ENCODE measurements around the gene RAD51B.
A peak's percentile ranks its signal among the peaks of the same experiment; 100 is the strongest.
"Not testable (repeated sequence)": the region's sequence is repeated elsewhere in the genome, so short reads cannot be mapped to it uniquely, and the experiment has no call there.

RAD51B gene

DNA sequence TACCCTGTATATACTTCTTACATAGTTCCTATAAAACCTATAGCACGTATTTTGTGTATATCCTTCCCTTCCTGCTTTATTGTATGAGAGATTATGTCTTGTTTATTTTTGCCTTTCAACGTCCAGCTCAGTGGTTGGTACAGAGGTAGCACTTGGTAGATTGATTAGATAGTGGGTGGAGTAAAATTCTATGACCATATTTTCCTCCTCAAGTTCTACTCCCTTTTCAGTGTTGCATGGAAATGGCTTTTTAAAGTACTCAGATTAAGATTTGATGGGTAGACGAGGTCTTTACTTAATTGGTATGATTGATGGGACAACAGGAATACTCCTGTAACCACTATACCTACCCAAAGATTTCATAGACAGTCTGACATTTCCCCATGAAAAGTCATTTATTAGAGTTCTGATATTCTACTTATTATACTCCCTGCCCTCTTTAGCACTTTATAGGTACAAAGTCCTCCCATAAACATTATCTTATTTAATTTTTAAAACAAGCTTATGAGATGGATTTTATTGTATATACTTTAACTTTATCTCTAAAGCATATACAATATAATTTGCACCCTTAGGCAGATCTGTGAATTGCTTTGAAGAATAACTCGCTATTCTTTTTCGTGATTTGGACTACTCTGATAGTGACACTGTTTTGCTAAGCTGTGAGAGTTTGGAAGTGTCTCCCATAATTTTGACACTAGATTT, 348.0 kb downstream of the RAD51B start:
- DNase-seq (ENCODE audit: insufficient read length) (no peak), FAIRE-seq (no peak)
- no peak for TF ChIP-seq POLR2AphosphoS5 (IDR thresholded peaks at IDR 0.05; ENCODE audit: low read depth, low read length)
- TF ChIP-seq TAF1 (IDR thresholded peaks at IDR 0.05; ENCODE audit: borderline replicate concordance, low read depth, low read length): no peak
- TF ChIP-seq POLR2A (IDR thresholded peaks at IDR 0.05; ENCODE audit: low read depth, low read length): no peak

DNA sequence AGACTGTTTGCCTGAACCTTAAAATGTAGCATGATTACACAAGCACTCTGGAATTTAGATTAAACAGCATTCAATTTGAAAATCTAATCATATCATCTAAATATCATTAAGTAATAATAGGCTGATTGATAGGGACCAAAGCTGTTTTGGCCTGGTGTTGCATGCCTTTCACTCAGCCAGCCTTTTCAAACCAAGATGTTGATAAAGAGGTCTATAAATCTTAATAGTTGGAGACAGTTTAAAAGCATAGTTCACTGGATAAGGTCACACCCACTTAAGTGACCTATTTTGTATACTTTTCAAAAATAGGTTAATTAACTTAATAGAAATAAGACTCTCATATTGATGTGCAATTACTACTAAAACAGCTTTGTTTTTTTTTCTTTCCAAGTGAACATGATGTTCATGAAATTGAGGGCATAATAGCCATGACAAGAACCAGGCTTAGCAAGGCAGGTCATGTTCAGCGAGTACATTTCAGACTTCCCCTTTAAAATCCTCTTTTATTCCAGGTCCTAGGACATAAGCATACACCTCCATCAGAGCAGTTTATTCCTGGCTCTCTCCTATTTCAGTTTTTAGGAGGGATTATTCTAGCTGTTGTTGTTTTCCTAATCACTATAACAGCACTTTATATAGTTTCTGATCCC, 349.0 kb downstream of the RAD51B start:
- TF ChIP-seq POLR2AphosphoS5 (IDR thresholded peaks at IDR 0.05; ENCODE audit: low read depth, low read length) (no peak), POLR2A (IDR thresholded peaks at IDR 0.05; ENCODE audit: low read depth, low read length) (no peak), TAF1 (IDR thresholded peaks at IDR 0.05; ENCODE audit: borderline replicate concordance, low read depth, low read length) (no peak)
- FAIRE-seq: no peak
- DNase-seq (ENCODE audit: insufficient read length): no peak

DNA sequence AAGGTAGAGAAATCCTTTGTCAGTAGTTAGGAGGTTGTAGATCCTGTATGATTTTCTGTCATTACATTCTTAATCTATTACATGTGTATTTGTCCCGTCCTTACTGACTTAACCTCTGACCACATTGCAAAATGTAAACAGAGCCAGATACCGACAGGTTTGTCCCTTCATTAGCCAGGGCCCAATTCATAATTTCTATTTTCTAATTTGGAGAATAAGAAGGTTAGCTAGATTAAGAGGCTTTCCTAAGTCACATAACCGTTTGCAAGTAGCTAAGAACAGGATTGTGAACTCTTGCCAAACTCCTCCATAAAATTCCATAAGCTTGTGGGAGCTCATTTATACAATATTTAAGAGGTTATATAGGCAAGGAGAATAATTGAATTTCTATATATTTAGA, 352.6 kb downstream of the RAD51B start:
- no peak for FAIRE-seq
- TF ChIP-seq TAF1 (IDR thresholded peaks at IDR 0.05; ENCODE audit: borderline replicate concordance, low read depth, low read length) (no peak), POLR2A (IDR thresholded peaks at IDR 0.05; ENCODE audit: low read depth, low read length) (no peak), POLR2AphosphoS5 (IDR thresholded peaks at IDR 0.05; ENCODE audit: low read depth, low read length) (no peak)
- no peak for DNase-seq (ENCODE audit: insufficient read length)

DNA sequence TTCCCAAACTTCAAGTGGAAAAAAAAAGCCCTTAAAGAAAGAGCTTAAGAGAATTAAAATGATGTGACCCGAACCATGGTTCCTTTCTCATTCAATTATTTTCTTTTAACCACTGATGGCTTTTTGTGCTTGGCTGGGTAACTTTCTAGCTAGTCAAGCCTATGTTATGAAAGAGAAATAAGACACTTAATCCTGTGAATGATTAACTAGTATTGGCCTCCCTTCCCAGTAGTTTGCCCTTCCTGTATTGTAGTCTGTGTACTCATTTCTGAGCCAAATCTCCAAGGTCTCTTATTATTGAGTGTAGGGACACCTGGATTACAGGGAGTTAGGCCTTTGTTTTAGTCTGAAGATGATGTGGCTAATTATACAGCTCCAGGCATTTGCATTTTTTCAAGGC, 353.0 kb downstream of the RAD51B start:
- DNase-seq (ENCODE audit: insufficient read length): no peak
- no peak for FAIRE-seq
- TF ChIP-seq POLR2A (IDR thresholded peaks at IDR 0.05; ENCODE audit: low read depth, low read length): no peak
- TF ChIP-seq POLR2AphosphoS5 (IDR thresholded peaks at IDR 0.05; ENCODE audit: low read depth, low read length): no peak
- no peak for TF ChIP-seq TAF1 (IDR thresholded peaks at IDR 0.05; ENCODE audit: borderline replicate concordance, low read depth, low read length)

DNA sequence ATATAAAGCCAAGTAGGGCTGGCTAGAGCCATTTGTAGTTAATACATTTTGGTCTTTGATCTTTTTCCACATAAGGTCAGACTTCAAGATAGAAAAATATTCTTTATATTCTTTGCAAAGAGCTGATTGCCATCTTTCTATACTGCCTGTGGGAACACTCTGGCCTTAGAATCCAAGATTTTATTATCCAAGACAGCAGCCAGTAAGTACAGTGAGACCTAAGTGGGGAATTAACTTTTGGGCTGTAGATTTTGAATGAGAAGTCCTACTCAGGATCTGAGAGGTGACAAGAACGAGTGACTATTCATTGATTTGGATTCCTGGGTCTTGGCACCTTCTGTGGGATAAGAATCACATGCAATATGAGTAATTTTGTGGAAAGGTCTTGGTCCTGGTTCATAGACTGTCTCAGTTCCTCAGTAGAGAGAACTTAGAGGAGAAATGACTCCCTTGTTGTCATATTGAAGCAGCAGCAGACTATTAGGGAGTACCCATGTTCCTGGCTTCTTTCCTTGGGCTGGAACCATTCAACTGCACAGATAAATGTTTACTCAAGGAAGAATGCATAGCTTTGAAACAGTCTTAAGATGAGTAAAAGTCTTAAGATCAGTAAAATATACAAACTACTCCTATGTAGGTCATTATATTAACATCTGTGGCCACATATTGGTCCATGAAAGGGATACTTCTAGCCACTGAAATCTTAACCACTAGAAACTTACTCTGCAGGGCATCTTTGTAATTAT, 353.8 kb downstream of the RAD51B start:
- no peak for DNase-seq (ENCODE audit: insufficient read length)
- TF ChIP-seq TAF1 (IDR thresholded peaks at IDR 0.05; ENCODE audit: borderline replicate concordance, low read depth, low read length): no peak
- TF ChIP-seq POLR2AphosphoS5 (IDR thresholded peaks at IDR 0.05; ENCODE audit: low read depth, low read length): no peak
- TF ChIP-seq POLR2A (IDR thresholded peaks at IDR 0.05; ENCODE audit: low read depth, low read length): no peak
- FAIRE-seq: no peak

DNA sequence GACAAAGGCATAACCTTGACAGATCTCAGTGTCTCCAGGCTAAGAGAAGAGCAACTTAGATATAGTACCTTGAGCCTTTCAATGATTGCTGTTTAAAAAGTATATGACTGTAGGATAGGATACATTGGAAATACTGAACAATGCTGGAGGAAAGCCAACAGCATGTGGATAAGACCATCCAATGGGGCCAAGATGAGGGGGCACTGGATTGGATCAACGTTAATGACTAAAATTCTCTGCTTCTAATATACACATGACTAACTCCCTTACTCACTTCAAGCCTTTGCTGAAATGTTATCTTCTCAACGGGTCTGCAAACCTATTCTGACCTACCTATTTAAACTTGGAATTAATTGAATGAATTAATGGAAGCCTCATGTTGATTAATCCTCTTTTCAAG, 354.9 kb downstream of the RAD51B start:
- FAIRE-seq (no peak), DNase-seq (ENCODE audit: insufficient read length) (no peak)
- TF ChIP-seq POLR2A (IDR thresholded peaks at IDR 0.05; ENCODE audit: low read depth, low read length) (no peak), TAF1 (IDR thresholded peaks at IDR 0.05; ENCODE audit: borderline replicate concordance, low read depth, low read length) (no peak), POLR2AphosphoS5 (IDR thresholded peaks at IDR 0.05; ENCODE audit: low read depth, low read length) (no peak)

DNA sequence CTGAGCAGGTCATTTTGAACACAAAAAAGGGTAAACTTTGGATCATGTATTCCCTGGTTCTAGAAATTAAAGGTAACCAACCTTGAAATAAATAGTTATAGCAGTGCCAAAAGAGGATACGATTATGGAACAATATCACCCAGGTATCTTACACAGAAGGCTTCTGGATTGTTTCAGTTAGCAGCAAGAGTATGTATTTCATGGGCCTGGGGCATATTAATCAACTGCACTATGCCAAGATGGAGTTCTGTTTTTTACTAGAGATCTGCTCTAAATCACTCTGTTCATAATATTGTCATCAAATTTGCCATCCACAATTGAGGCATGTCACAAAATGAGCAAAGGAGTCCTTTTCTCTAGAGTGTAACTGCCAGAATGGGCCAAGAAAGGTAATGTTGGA, 357.1 kb downstream of the RAD51B start:
- FAIRE-seq: no peak
- TF ChIP-seq POLR2AphosphoS5 (IDR thresholded peaks at IDR 0.05; ENCODE audit: low read depth, low read length) (no peak), POLR2A (IDR thresholded peaks at IDR 0.05; ENCODE audit: low read depth, low read length) (no peak), TAF1 (IDR thresholded peaks at IDR 0.05; ENCODE audit: borderline replicate concordance, low read depth, low read length) (no peak)
- no peak for DNase-seq (ENCODE audit: insufficient read length)

DNA sequence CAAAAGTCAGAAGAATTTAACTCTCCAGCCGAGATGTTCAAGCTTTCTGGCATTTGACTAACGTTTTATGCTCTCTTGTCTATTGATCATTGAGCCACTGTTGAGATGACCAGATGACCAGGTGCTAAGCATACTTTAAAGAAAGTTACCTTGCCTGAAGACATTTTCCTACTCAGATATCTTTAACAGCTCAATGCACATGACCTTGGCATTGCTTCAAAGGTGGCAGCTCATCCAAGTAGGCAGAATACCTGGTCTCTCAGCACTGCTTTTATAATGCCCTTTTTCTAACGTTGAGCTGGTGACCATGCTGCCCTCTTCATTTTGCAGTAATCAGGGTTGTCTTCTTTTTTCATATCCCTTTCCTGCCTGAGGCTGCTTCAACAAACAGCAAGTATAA, 358.1 kb downstream of the RAD51B start:
- TF ChIP-seq POLR2AphosphoS5 (IDR thresholded peaks at IDR 0.05; ENCODE audit: low read depth, low read length): no peak
- no peak for TF ChIP-seq POLR2A (IDR thresholded peaks at IDR 0.05; ENCODE audit: low read depth, low read length)
- TF ChIP-seq TAF1 (IDR thresholded peaks at IDR 0.05; ENCODE audit: borderline replicate concordance, low read depth, low read length): no peak

DNA sequence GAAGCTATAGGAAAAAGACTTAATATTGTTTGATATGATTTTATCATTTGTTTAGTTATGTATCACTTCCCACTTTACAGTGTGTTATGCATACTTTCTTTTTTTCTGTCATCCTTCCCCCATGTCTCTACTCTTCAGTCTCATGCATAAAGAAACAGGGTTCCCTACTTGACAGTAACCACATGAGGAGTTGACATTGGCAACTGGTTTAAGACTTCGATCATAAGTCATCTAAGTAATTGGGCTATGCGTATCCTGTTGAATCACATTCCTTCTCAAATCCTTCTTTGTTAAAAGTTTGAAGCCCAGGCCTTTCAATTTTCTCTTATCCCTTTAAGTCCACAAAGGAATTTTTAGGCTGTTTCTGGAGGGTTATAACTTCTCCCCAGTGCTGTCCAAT, 358.7 kb downstream of the RAD51B start:
- TF ChIP-seq TAF1 (IDR thresholded peaks at IDR 0.05; ENCODE audit: borderline replicate concordance, low read depth, low read length) (no peak), POLR2A (IDR thresholded peaks at IDR 0.05; ENCODE audit: low read depth, low read length) (no peak), POLR2AphosphoS5 (IDR thresholded peaks at IDR 0.05; ENCODE audit: low read depth, low read length) (no peak)
- no peak for FAIRE-seq
- no peak for DNase-seq (ENCODE audit: insufficient read length)

More for the DNA sequence above, 358.1 kb downstream of the RAD51B start:
- FAIRE-seq: no peak
- DNase-seq (ENCODE audit: insufficient read length): no peak

DNA sequence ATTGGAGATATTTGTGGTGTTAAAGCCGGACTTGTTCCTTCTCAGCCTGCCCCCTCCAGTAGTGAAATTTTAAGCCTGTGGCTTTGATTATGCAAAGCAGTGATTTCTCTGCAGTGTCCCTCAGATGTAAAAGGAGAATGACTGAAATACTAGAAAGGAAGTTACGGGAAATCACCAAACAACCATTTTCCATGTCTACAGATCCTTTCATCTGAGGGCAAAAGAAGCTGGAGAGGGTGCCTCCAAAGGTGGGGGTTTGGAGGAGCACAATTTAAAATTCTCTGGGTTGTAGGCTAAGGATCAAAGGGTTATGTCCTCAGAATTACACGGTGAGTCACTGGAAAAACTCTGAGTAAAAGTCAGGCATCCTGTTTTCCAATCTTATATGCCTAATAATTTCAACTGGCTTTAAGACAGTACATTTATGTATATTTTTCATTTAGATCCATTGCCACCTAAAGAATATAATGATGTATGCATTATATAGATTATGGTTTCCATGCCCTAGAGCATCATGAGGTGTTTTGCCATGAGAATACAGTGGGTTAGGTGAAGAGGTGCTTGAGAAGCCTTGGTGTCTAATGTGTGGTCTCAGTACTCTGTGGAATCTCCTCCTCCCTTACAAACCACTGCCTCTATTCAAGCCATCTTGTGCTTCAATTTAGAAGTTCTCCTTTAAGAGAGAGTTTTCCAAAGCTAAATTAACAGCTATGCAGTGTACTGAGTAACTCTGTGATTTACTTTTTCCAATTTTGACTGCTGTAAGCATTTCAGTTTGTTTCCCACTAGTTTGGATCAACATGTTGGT, 362.1 kb downstream of the RAD51B start:
- DNase-seq (ENCODE audit: insufficient read length) (no peak), FAIRE-seq (no peak)
- TF ChIP-seq POLR2A (IDR thresholded peaks at IDR 0.05; ENCODE audit: low read depth, low read length) (no peak), POLR2AphosphoS5 (IDR thresholded peaks at IDR 0.05; ENCODE audit: low read depth, low read length) (no peak), TAF1 (IDR thresholded peaks at IDR 0.05; ENCODE audit: borderline replicate concordance, low read depth, low read length) (no peak)

DNA sequence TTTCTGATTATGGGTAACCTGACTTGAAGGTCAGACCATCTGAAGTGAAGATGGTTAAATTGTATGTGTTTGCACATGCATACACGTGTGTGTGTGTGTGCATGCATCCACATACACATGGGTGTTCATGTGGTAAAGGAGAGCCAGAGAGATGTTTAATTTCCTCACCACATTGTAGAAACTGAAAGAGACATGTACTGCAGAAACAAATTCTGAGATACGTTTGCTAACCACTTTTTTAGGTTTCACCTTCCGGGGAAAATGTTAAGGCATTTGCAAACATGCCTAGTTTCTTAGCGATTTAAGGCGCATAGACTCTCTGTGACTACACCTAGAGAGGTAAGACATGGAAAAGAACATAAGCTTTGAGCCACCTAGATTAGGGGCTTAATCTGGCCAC, 362.9 kb downstream of the RAD51B start:
- FAIRE-seq (no peak), DNase-seq (ENCODE audit: insufficient read length) (no peak)
- TF ChIP-seq POLR2A (IDR thresholded peaks at IDR 0.05; ENCODE audit: low read depth, low read length): no peak
- TF ChIP-seq POLR2AphosphoS5 (IDR thresholded peaks at IDR 0.05; ENCODE audit: low read depth, low read length): no peak
- TF ChIP-seq TAF1 (IDR thresholded peaks at IDR 0.05; ENCODE audit: borderline replicate concordance, low read depth, low read length): no peak

DNA sequence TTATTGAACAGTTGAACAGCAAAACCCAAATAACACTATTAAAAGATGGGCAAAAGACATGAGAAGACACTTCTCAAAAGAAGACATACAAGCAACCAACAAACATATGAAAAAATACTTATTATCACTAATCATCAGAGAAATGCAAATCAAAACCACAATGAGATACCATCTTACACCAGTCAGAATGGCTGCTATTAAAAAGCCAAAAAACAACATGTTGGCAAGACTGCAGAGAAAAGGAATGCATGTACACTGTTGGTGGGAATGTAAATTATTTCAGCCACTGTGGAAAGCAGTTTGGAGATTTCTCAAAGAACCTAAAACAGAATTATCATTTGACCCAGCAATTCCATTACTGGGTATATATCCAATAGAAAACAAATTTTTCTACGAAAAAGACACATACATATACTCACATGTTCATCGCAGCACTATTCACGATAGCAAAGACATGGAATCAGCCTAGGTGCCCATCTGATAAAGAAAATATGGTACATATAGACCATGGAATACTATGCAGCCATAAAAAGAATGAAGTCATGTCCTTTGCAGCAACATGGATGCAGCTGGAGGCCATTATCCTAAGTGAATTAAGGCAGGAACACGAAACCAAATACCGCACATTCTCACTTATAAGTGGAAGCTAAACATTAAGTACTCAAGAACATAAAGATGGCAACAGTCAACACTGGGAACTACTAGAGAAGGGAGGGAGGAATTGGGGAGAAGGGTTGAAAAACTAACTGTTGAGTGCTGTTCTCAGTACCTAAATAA, 367.1 kb downstream of the RAD51B start:
- not testable (repeated sequence) for DNase-seq (ENCODE audit: insufficient read length)
- FAIRE-seq: peak; percentile 50

All from GM12892 (cell line).